HG02759 (cell line): ENCODE results near the gene NDUFA11.

Experiments used
- ATAC-seq: cut with Tn5 transposase; IDR thresholded peaks from one replicate; pipeline ENCODE4 v1.9.1; 2021; ENCODE audit warnings: mild to moderate bottlenecking, moderate library complexity; ENCODE audit not compliant: unreplicated experiment

Gene NDUFA11

GRCh38 chr19:5932609-5933262, 29.1 kb upstream of the NDUFA11 start:
- no peak for ATAC-seq

- ATAC-seq: no peak
These were observed 28.6 kb upstream of the NDUFA11 start for GRCh38 chr19:5932146-5932545.

- ATAC-seq: no peak
These were observed 27.7 kb upstream of the NDUFA11 start for GRCh38 chr19:5931251-5931650.

GRCh38 chr19:5929625-5930024, 26.0 kb upstream of the NDUFA11 start:
- ATAC-seq: no peak

GRCh38 chr19:5929179-5929578, 25.6 kb upstream of the NDUFA11 start:
- no peak for ATAC-seq

- ATAC-seq: no peak
These were observed 23.8 kb upstream of the NDUFA11 start for GRCh38 chr19:5927441-5927821.

- ATAC-seq: no peak
These were observed 23.3 kb upstream of the NDUFA11 start for GRCh38 chr19:5926641-5927440.

- no peak for ATAC-seq
These were observed 22.3 kb upstream of the NDUFA11 start for GRCh38 chr19:5925830-5926427.

- no peak for ATAC-seq
These were observed 19.8 kb upstream of the NDUFA11 start for GRCh38 chr19:5923356-5923755.

- no peak for ATAC-seq
These were observed 18.6 kb upstream of the NDUFA11 start for GRCh38 chr19:5922161-5922545.

- ATAC-seq: no peak
These were observed 18.0 kb upstream of the NDUFA11 start for GRCh38 chr19:5921516-5922160.

GRCh38 chr19:5918463-5919079, 15.0 kb upstream of the NDUFA11 start:
- ATAC-seq: no peak

GRCh38 chr19:5917431-5918107, 14.0 kb upstream of the NDUFA11 start:
- no peak for ATAC-seq

- no peak for ATAC-seq
These were observed 12.7 kb upstream of the NDUFA11 start for GRCh38 chr19:5916181-5916708.

- no peak for ATAC-seq
These were observed 12.2 kb upstream of the NDUFA11 start for GRCh38 chr19:5915782-5916165.

- no peak for ATAC-seq
These were observed 11.6 kb upstream of the NDUFA11 start for GRCh38 chr19:5914946-5915781.

- no peak for ATAC-seq
These were observed 10.8 kb upstream of the NDUFA11 start for GRCh38 chr19:5914358-5914774.

GRCh38 chr19:5913739-5914357, 10.3 kb upstream of the NDUFA11 start, which contains the start of gene CAPS:
TSS of gene CAPS (plus strand) at chr19:5914254. CDS start at chr19:5914407, 153 bp downstream.
- ATAC-seq: no peak

GRCh38 chr19:5911366-5911765, 7.8 kb upstream of the NDUFA11 start:
- no peak for ATAC-seq
